Stimulated activated CD4-positive, alpha-beta T cell treated with anti-CD3 and anti-CD28 coated beads, Interleukin-12 subunit alpha, Interleukin-12 subunit beta, amount 100 ng/mL, for 48 hours (primary cell): ENCODE data around the gene RTN4RL1.
"Not testable (repeated sequence)": the region's sequence is repeated elsewhere in the genome, so short reads cannot be mapped to it uniquely, and the experiment has no call there.

Source experiments
- DNase-seq, 3 donors: peaks; one replicate each; pipeline ENCODE4 v3.0.0-alpha.2; 2020; ENCODE audit warnings: low read depth in 2 of 3, low spot score in 1 of 3

RTN4RL1 gene

GRCh38 chr17:2004435-2004952 is 20.6 kb downstream of the RTN4RL1 start:
- no peak for DNase-seq

GRCh38 chr17:2003525-2003924 is 21.6 kb downstream of the RTN4RL1 start:
- DNase-seq: no peak

GRCh38 chr17:2002767-2003329 is 22.3 kb downstream of the RTN4RL1 start:
- DNase-seq: no peak

- no peak for DNase-seq
Observed at GRCh38 chr17:1999557-2000251, 25.4 kb downstream of the RTN4RL1 start.

GRCh38 chr17:1997927-1998742 is 27.0 kb downstream of the RTN4RL1 start:
- no peak for DNase-seq

- DNase-seq: no peak
Observed at GRCh38 chr17:1997289-1997926, 27.7 kb downstream of the RTN4RL1 start.

GRCh38 chr17:1996800-1997288 is 28.3 kb downstream of the RTN4RL1 start:
- DNase-seq: no peak

GRCh38 chr17:1995907-1996799 is 29.0 kb downstream of the RTN4RL1 start:
- DNase-seq: no peak

- DNase-seq: no peak
Observed at GRCh38 chr17:1995321-1995892, 29.7 kb downstream of the RTN4RL1 start.

- DNase-seq: no peak
Observed at GRCh38 chr17:1994707-1995106, 30.4 kb downstream of the RTN4RL1 start.

- no peak for DNase-seq
Observed at GRCh38 chr17:1992541-1992940, 32.6 kb downstream of the RTN4RL1 start.

GRCh38 chr17:1989135-1989534 is 36.0 kb downstream of the RTN4RL1 start:
- DNase-seq: no peak

- no peak for DNase-seq
Observed at GRCh38 chr17:1986783-1987451, 38.2 kb downstream of the RTN4RL1 start.

GRCh38 chr17:1985686-1986085 is 39.4 kb downstream of the RTN4RL1 start:
- no peak for DNase-seq

- no peak for DNase-seq
Observed at GRCh38 chr17:1985093-1985492, 40.0 kb downstream of the RTN4RL1 start.

GRCh38 chr17:1982793-1983366 is 42.3 kb downstream of the RTN4RL1 start:
- DNase-seq: not testable (repeated sequence)

GRCh38 chr17:1980665-1981250 is 44.4 kb downstream of the RTN4RL1 start:
- DNase-seq: no peak

- no peak for DNase-seq
Observed at GRCh38 chr17:1979182-1979985, 45.8 kb downstream of the RTN4RL1 start.
